ENCODE data around the gene SLFN14.

GRCh38 chr17:35559495-35560210 is 966 bp downstream of the SLFN14 start:
- TF ChIP-seq POLR2A (IDR thresholded peaks at IDR 0.05) = no peak
- TF ChIP-seq, protein P1, sequence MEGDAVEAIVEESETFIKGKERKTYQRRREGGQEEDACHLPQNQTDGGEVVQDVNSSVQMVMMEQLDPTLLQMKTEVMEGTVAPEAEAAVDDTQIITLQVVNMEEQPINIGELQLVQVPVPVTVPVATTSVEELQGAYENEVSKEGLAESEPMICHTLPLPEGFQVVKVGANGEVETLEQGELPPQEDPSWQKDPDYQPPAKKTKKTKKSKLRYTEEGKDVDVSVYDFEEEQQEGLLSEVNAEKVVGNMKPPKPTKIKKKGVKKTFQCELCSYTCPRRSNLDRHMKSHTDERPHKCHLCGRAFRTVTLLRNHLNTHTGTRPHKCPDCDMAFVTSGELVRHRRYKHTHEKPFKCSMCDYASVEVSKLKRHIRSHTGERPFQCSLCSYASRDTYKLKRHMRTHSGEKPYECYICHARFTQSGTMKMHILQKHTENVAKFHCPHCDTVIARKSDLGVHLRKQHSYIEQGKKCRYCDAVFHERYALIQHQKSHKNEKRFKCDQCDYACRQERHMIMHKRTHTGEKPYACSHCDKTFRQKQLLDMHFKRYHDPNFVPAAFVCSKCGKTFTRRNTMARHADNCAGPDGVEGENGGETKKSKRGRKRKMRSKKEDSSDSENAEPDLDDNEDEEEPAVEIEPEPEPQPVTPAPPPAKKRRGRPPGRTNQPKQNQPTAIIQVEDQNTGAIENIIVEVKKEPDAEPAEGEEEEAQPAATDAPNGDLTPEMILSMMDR (IDR thresholded peaks at IDR 0.05) = no peak
